Stimulated activated effector memory CD8-positive, alpha-beta T cell treated with anti-CD3 and anti-CD28 coated beads, Interleukin-12 subunit alpha, Interleukin-12 subunit beta, amount 100 ng/mL, for 72 hours (primary cell): Measurements from ENCODE around the gene LMBR1.
"Not testable (repeated sequence)": the region's sequence is repeated elsewhere in the genome, so short reads cannot be mapped to it uniquely, and the experiment has no call there.

Source experiments
- ATAC-seq: fragments of 150-1000 bp; cut with Tn5 transposase; 2 replicates; pipeline ENCODE4 v1.10.0; 2021
- DNase-seq, 2 donors: peaks; one replicate each; pipeline ENCODE4 v3.0.0; 2021 to 2022; ENCODE audit warnings: low spot score in 2 of 2
- H3K27ac Mint-ChIP-seq: one replicate; pipeline ENCODE4 v1.8.0; 2022; ENCODE audit warnings: mild to moderate bottlenecking, mixed read lengths
- H3K36me3 Mint-ChIP-seq: one replicate; pipeline ENCODE4 v1.8.0; 2022; ENCODE audit warnings: mild to moderate bottlenecking, mixed read lengths
- H3K4me1 Mint-ChIP-seq: one replicate; pipeline ENCODE4 v1.8.0; 2022; ENCODE audit warnings: mixed read lengths
- H3K4me3 Mint-ChIP-seq: one replicate; pipeline ENCODE4 v1.8.0; 2022; ENCODE audit warnings: mild to moderate bottlenecking, mixed read lengths
- H3K9me3 Mint-ChIP-seq: one replicate; pipeline ENCODE4 v1.8.0; 2022; ENCODE audit warnings: mixed read lengths

Gene LMBR1

DNA sequence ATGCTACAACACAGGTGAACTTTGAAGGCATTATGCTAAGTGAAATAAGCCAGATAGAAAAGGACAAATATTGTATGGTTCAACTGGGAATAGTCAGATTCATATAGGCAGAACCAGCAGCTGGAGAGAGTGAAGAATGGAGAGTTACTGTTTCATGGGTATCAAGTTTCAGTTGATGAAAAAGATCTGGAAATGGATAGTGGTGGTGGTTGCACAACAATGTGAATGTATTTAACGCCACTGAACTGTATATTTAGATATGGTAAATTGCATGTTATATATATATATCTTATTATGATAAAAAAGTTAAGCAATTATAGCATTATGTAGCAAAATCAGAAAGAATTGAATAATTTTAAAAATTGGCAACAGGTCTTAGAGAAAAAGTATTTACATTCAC, 3.9 kb downstream of the LMBR1 start:
- H3K27ac Mint-ChIP-seq = no peak overlapping the region
- peaks cover 42% of the 10 kb centered on the region for H3K36me3 Mint-ChIP-seq
- no peaks in the 10 kb centered on the region for H3K9me3 Mint-ChIP-seq
- H3K4me1 Mint-ChIP-seq = peaks cover 25% of the 10 kb centered on the region
- DNase-seq = no peak
- H3K4me3 Mint-ChIP-seq = no peak overlapping the region
- no peak for ATAC-seq

DNA sequence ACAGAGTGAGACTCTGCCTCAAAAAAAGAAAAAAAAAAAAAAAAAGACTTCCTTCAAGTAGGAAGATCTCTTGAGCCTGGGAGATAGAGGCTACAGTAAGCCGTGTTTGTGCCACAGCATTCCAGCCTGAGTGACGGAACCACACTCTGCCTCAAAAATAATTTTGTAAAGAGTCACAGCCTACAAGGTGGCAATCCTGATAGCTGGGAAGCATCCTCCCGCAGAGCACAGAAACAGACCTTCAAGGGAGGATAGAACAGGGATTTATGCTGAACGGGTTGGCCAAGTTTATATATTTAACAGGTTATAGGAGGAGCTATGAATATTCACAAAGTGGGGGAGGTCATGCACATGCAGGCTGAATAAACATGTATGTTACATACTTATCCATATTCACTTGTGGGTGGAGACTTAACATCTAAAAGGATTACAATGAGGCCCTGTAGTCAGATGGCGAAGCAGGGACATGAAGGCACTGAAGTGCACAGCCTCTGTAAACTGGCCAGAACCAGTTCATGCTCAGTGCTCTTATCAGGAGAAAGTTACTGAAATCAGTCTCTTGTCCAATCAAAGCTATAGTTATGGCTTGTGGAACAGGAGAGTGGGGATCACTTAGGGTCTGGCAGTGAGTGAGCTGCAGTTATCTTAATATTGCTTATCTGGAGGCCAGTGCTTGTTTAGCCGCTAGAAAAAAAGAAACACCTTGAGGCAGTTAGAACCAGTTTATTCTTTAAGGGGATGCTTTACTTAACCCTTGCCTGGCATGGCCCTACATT, 6.8 kb downstream of the LMBR1 start:
- Mint-ChIP-seq H3K4me3 (no peak overlapping the region), H3K27ac (no peak overlapping the region), H3K9me3 (no peaks in the 10 kb centered on the region), H3K36me3 (peaks cover 29% of the 10 kb centered on the region), H3K4me1 (peaks cover 37% of the 10 kb centered on the region)
- DNase-seq = no peak
- no peak for ATAC-seq

DNA sequence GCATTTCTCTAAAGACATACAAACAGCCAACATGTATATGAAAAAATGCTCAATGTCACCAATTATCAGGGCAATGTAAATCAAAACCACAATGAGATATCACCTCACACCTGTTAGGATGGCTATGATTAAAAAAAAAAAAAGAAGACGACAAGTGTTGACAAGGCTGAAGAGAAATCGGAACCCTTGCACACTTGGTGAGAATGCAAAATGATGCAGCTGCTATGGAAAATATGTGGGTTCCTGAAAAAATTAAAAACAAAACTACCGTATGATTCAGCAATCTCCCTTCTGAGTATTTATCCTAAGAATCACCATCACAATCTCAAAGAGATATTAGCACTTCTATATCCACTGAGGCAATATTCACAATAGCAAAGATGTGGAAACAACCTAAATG, 11.3 kb downstream of the LMBR1 start:
- Mint-ChIP-seq H3K4me1 (peaks cover 52% of the 10 kb centered on the region), H3K27ac (no peak overlapping the region), H3K36me3 (peaks cover 6% of the 10 kb centered on the region), H3K9me3 (peaks cover 1% of the 10 kb centered on the region), H3K4me3 (no peak overlapping the region)
- ATAC-seq (peak; percentile 76), DNase-seq (no peak)

DNA sequence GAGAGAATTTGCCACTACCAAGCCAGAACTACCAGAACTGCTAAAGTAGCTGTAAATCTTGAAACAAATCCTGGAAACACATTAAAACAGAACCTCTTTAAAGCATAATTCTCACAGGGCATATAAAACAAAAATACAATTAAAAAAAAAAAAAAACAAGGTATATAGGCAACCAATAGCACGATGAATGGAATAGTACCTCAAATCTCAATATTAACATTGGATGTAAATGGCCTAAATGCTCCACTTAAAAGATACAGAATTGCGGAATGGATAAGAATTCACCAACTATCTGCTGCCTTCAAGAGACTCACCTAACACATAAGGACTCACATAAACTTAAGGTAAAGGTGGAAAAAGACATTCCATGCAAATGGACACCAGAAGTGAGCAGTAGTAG, 17.2 kb downstream of the LMBR1 start:
- Mint-ChIP-seq H3K4me1 (peaks cover 43% of the 10 kb centered on the region), H3K4me3 (no peak overlapping the region), H3K9me3 (peaks cover 6% of the 10 kb centered on the region), H3K27ac (no peak overlapping the region), H3K36me3 (peaks cover 9% of the 10 kb centered on the region)
- ATAC-seq (no peak), DNase-seq (no peak)

DNA sequence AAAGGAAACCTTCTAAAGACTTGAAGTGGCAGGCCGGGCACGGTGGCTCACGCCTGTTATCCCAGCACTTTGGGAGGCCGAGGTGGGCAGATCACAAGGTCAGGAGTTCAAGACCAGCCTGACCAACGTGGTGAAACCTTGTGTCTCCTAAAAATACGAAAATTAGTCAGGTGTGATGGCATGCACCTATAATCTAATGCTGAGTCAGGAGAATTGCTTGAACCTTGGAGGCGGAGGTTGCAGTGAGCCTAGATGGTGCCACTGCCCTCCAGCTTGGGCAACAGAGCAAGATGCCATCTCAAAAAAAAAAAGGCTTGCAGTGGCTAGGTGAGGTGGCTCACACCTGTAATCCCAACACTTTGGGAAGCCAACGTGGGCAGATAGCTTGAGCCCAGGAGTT, 24.6 kb downstream of the LMBR1 start:
- H3K36me3 Mint-ChIP-seq, H3K4me3 Mint-ChIP-seq, ATAC-seq, H3K27ac Mint-ChIP-seq, H3K9me3 Mint-ChIP-seq, DNase-seq: not testable (repeated sequence)
- peaks cover 29% of the 10 kb centered on the region for H3K4me1 Mint-ChIP-seq

DNA sequence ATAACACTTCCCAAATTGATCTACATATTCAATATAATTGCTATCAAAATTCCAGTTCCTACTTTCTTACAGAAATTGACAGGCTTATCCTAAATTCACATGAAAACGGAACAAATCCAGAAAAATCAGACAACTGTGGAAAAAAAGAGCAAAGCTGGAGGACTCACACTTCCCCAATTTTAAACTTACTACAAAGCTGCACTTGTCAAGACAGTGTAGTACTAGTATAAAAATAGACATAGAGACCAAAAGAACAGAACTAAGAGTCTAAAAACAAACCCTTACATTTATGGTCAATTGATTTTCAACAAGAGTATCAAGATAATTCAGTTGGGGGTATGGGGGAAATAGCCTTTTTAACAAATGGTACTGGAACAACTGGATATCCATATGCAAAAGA, 27.5 kb downstream of the LMBR1 start:
- Mint-ChIP-seq H3K36me3 (no peaks in the 10 kb centered on the region), H3K4me3 (no peak overlapping the region), H3K4me1 (peaks cover 15% of the 10 kb centered on the region), H3K27ac (no peak overlapping the region), H3K9me3 (peaks cover 6% of the 10 kb centered on the region)
- ATAC-seq = no peak
- DNase-seq = no peak

DNA sequence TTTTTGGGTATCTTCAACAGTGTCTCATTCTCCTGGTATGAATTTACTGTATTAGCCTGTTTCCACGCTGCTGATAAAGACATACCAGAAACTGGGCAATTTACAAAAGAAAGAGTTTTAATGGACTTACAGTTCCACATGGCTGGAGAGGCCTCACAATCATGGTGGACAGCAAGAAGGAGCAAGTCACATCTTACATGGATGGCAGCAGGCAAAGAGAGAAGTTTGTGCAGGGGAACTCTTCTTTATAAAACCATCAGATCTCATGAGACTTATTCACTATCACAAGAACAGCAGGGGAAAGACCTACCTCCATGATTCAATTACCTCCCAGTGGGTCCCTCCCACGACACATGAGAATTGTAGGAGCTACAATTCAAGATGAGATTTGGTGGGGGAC, 31.0 kb downstream of the LMBR1 start:
- DNase-seq, H3K4me3 Mint-ChIP-seq, H3K36me3 Mint-ChIP-seq, H3K27ac Mint-ChIP-seq, ATAC-seq, H3K4me1 Mint-ChIP-seq: not testable (repeated sequence)
- H3K9me3 Mint-ChIP-seq = peaks cover 17% of the 10 kb centered on the region

DNA sequence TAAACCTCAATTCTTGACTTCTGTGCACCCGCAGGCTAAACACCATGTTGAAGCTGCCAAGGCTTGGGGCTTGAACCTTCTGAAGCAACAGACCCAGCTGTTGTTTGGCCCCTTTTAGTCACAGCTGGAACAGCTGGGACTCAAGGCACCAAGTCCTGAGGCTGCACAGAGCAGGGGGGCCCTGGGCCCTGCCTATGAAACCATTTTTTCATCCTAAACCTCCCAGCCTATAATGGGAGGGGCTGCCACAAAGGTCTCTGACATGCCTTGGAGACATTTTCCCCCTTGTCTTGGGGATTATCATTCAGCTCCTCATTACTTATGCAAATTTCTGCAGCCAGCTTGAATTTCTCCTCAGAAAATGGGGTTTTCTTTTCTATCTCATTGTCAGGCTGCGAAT, 31.8 kb downstream of the LMBR1 start:
- ATAC-seq = no peak
- H3K36me3 Mint-ChIP-seq = no peaks in the 10 kb centered on the region
- H3K4me1 Mint-ChIP-seq = no peaks in the 10 kb centered on the region
- peaks cover 21% of the 10 kb centered on the region for H3K9me3 Mint-ChIP-seq
- DNase-seq = no peak
- no peak overlapping the region for H3K27ac Mint-ChIP-seq
- H3K4me3 Mint-ChIP-seq = no peak overlapping the region

DNA sequence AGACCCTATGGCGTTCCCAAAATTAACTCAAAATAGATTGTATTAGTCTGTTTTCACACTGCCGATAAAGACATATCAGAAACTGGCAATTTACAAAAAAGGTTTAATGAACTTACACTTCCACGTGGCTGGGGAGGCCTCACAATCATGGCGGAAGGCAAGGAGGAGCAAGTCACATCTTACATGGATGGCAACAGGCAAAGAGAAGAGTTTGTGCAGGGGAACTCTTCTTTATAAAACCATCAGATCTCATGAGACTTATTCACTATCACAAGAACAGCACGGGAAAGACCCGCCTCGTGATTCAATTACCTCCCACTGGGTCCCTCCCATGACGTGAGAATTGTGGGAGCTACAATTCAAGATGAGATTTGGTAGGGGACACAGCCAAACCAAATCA, 32.9 kb downstream of the LMBR1 start:
- not testable (repeated sequence) for H3K4me3 Mint-ChIP-seq, DNase-seq, H3K36me3 Mint-ChIP-seq, H3K27ac Mint-ChIP-seq, H3K4me1 Mint-ChIP-seq, ATAC-seq
- peaks cover 21% of the 10 kb centered on the region for H3K9me3 Mint-ChIP-seq

DNA sequence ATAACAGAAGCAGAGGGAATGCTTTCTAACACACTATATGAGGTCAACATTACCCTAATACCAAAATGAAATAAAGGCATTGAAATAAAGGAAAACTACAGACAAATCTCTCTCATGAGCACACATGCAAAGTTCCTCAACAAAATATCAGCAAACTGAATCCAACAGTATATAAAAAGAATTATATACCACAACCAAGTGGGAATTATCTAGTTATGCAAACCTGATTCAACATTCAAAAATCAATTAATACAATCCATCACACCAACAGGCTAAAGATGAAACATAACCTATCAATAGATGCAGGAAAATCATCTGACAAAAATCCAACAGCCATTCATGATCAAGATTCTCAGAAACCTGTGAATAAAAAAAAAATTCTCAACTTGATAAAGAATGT, 34.5 kb downstream of the LMBR1 start:
- DNase-seq (no peak), ATAC-seq (no peak)
- no peaks in the 10 kb centered on the region for H3K36me3 Mint-ChIP-seq
- no peak overlapping the region for H3K27ac Mint-ChIP-seq
- H3K4me1 Mint-ChIP-seq = no peaks in the 10 kb centered on the region
- H3K4me3 Mint-ChIP-seq = no peak overlapping the region
- peaks cover 29% of the 10 kb centered on the region for H3K9me3 Mint-ChIP-seq

DNA sequence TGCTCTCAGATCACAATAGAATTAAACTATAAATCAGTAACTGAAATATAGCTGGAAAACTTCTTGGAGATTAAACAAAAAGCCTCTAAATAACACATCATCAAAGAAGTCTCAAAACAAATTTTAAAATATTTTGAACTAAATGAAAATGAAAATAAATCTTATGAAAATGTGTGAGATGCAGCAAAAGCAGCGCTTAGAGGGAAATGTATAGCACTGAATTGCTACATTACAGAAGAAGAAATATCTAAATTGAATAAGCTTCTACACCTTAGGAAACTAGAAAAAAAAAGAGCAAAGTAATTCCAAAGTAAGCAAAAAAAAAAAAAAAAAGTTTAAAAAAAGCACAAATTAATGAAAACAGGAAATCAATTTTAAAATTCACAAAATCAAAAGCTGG, 35.2 kb downstream of the LMBR1 start:
- no peak for DNase-seq
- Mint-ChIP-seq H3K4me1 (no peaks in the 10 kb centered on the region), H3K4me3 (no peak overlapping the region), H3K9me3 (peaks cover 29% of the 10 kb centered on the region), H3K36me3 (no peaks in the 10 kb centered on the region), H3K27ac (no peak overlapping the region)
- ATAC-seq = no peak

DNA sequence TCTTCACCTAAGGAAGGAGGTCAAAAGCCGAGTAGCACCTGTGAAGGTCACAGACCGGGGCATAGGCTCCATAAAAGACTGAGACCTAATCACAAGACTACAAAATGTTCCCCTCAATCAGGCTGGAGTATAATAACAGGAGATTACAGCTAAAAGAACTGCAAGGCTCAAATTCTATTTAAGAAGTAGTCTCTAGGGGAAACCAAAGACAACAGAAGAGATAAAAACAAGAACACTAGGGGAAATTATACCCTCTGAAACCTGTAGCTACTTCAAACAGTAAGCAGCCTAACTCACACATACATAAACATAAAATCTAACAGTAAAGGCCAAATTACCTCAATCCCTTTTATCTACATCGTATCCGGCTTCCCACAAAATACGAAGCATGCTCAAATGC, 38.3 kb downstream of the LMBR1 start:
- Mint-ChIP-seq H3K36me3 (no peaks in the 10 kb centered on the region), H3K4me3 (no peak overlapping the region)
- DNase-seq = no peak

DNA sequence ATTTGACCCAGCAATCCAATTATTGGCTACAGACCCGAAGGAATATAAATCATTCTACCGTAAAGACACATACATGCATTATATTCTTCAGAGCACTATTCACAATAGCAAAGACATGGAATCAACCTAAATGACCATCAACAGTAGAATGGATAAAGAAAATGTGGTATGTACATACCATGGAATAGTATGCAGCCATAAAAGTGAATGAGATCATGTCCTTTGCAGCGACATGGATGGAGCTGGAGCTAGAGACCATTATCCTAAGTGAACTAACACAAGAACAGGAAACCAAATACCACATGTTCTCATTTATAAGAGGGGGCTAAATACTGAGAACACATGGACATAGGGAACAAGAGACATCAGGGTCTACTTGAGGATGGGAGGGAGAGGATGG, 44.0 kb downstream of the LMBR1 start:
- no peaks in the 10 kb centered on the region for H3K36me3 Mint-ChIP-seq
- no peaks in the 10 kb centered on the region for H3K9me3 Mint-ChIP-seq
- DNase-seq (no peak), ATAC-seq (no peak)
- peaks cover 26% of the 10 kb centered on the region for H3K4me1 Mint-ChIP-seq
- H3K4me3 Mint-ChIP-seq = no peak overlapping the region
- no peak overlapping the region for H3K27ac Mint-ChIP-seq

More for the DNA sequence above, 38.3 kb downstream of the LMBR1 start:
- peaks cover 19% of the 10 kb centered on the region for H3K9me3 Mint-ChIP-seq
- no peak overlapping the region for H3K27ac Mint-ChIP-seq
- H3K4me1 Mint-ChIP-seq = no peaks in the 10 kb centered on the region
- no peak for ATAC-seq

DNA sequence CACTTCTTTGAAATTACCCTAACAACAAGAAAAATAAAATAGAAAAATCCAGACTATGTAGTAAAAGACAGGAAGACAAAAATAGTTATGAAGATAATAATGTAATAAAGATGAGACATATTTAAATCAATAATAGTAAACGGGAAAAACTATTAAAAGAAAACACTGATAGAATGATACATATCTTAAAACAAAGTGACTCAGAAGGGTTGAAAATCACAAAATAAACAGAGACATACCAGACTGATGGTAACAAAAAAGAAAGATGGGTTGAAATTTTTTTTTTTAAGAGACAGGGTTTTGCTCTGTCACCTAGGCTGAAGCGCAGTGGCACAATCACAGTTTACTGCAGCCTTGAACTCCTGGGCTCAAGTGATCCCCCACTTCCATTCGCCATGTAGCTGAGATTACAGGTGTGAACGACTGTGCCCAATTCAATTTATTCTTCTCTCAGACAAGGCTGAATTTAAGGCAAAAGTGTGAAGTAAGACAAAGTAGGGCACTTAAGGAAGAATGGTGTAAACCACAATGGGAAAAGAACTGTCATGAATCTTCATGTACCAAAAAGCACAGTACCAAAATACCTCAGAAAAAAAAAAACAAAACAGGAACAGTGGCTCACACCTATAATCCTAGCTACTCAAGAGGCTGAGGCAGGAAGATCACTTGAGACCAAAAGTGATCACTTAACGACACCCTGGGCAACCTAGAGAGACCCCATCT, 47.4 kb downstream of the LMBR1 start:
- Mint-ChIP-seq H3K36me3 (no peaks in the 10 kb centered on the region), H3K4me1 (peaks cover 26% of the 10 kb centered on the region), H3K27ac (no peak overlapping the region), H3K4me3 (no peak overlapping the region), H3K9me3 (no peaks in the 10 kb centered on the region)
- DNase-seq (no peak), ATAC-seq (no peak)

DNA sequence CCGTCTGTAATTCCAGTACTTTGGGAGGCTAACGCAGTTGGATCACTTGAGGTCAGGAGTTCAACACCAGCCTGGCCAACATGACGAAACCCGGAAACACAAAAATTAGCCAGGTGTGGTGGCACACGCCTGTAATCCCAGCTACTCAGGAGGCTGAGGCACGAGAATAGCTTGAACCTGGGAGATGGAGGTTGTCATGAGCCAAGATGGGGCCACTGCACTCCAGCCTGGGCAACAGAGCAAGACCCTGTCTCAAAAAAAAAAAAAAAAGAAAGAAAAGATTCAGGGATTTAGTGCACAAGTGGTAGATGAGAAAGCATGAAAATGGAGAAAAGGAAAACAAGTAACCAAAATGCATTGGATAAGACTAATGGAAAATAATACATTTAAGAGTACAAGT, 49.4 kb downstream of the LMBR1 start:
- ATAC-seq, H3K36me3 Mint-ChIP-seq, H3K27ac Mint-ChIP-seq, DNase-seq, H3K9me3 Mint-ChIP-seq, H3K4me3 Mint-ChIP-seq: not testable (repeated sequence)
- peaks cover 26% of the 10 kb centered on the region for H3K4me1 Mint-ChIP-seq

DNA sequence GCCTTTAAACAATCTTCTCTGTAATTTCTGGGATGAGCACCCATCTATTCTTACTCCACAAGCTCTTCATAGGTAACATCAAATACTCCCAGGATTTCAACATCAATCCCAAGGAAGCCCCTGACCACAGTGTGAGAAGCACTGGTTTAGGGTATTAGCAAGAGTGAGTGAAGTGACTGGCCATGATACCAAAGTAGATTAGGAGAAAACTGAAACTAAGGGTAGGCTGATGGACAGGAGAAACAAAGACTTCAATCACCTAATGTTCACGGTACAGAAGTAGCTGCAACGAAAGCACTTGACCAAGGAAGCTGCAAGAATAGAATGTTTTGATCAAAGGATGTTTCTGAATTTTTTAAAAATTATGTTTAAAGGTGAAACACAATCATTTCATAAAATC, 49.8 kb downstream of the LMBR1 start:
- Mint-ChIP-seq H3K4me3 (no peak overlapping the region), H3K36me3 (no peaks in the 10 kb centered on the region), H3K27ac (no peak overlapping the region), H3K9me3 (no peaks in the 10 kb centered on the region), H3K4me1 (peaks cover 26% of the 10 kb centered on the region)
- DNase-seq (no peak), ATAC-seq (no peak)
